ENCODE data around the gene TM7SF2.

- TF ChIP-seq CTCF (IDR thresholded peaks at IDR 0.05; ENCODE audit: low read depth, low read length) (no peak), POLR2A (IDR thresholded peaks at IDR 0.05; ENCODE audit: extremely low read depth, insufficient read length) (no peak), MYC (IDR thresholded peaks at IDR 0.05; ENCODE audit: low read depth, low read length) (no peak), MAX (IDR thresholded peaks at IDR 0.05; ENCODE audit: low read depth, low read length) (no peak)
Measured at GRCh38 chr11:65103476-65103875, 8.2 kb upstream of the TM7SF2 start.
